Tongue (tissue), 2 donors: ENCODE data around the gene PDE4B. TPM values are rescaled to one million over a fixed set of nuclear protein-coding genes. Genes with fewer than 3 reads are reported as not detected.

Source experiments
- DNase-seq: peaks from one replicate; pipeline ENCODE4 v3.0.0-alpha.2; 2015
- total RNA-seq: library from RNA; depleted of rRNA; stranded (reverse); fragments of >200 nt; gene quantifications from one replicate; pipeline ENCODE4 v1.2.3, GENCODE V29; 2014

Gene PDE4B
- total RNA-seq, 1 donor from 2014 or later = 31.8 TPM

DNA sequence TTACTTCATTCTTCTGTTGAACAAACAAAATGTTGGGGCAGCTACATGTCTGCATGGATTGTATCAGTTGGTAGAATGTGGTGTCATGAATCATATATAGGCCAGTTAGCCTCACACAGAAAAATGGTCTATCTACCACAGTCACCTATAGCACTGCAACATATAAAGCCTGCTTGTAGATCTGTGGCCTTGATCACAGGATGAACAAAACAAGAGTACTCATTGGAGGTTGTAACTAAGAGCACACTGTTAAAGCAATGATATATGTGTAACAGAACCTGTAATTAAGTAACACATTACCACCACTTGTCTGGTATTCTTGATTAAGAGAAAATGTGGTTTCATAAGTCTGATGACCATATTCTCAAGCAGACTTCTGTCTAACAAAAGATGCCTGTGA, 573.9 kb downstream of the PDE4B start:
- no peak for DNase-seq

- DNase-seq = no peak
Measured at GRCh38 chr1:66367369-66367768, 574.7 kb downstream of the PDE4B start.

- no peak for DNase-seq
Measured at GRCh38 chr1:66368261-66368660, 575.6 kb downstream of the PDE4B start.

DNA sequence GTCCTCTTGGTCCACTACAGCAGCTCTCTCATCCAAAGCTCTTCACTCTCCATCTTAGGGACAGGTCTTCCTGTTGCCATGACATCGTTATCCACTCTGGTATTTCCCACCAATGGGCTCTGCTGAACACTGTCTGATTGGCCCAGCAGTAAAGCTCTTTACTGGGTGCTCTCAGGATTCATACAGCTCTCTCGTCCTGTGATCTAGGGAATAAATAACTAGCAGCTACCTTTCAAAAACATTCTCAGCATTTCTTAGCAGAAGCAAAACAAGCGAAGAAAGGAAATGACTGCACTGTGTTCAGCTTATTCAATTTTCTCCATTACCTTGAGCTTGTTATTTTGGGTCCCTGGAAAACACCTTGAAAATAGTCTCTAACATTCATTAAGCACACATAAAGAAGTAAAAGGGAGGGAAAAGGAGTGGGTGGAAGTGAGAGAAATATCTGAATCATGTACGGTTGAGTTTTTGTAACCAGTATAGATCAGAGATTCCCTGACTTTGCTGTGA, 577.8 kb downstream of the PDE4B start:
- no peak for DNase-seq

DNA sequence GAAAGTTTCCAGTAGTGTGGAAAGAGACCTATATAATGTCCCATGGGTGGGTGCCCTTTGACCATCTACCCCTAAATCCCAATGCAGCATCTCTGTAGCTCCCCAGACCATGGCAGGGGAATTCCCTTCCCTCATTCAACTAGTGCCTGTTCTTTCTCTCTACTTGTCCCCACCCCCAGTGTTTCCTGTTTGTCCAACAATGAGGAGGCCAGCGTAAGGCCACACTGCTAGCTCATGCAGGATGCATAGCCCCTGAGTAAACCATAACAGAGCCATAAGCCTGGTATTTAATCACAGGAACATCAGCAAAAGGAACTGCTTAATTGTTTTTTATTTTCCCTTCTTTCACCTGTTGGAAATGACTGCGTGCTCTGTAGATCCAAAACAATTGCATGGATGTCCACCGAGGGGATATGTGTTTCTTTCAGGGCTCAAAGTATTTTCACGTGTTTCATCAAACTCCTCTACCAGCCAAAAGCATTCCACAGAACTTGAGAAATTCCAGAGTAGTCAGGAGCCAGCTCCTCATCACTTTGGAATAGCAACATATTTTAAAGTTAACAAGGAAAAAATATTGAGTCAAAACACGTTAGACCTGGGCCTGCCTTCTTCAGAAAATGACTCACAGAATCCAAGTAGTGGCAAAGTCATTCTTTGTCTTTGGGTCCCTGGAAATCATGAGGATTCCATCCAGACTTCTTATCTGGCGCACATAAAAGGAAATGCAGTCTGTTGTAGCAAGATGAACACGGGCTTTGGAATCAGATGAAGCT, 578.7 kb downstream of the PDE4B start:
- DNase-seq = no peak

DNA sequence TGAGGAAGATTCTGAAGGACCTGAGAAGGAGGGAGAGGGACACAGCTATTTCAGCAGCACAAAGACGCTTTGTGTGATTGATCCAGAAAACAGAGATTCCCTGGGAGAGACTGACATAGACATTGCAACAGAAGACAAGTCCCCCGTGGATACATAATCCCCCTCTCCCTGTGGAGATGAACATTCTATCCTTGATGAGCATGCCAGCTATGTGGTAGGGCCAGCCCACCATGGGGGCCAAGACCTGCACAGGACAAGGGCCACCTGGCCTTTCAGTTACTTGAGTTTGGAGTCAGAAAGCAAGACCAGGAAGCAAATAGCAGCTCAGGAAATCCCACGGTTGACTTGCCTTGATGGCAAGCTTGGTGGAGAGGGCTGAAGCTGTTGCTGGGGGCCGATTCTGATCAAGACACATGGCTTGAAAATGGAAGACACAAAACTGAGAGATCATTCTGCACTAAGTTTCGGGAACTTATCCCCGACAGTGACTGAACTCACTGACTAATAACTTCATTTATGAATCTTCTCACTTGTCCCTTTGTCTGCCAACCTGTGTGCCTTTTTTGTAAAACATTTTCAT, 579.9 kb downstream of the PDE4B start:
- DNase-seq = no peak

- no peak for DNase-seq
Measured at GRCh38 chr1:66373157-66373591, 580.5 kb downstream of the PDE4B start.

DNA sequence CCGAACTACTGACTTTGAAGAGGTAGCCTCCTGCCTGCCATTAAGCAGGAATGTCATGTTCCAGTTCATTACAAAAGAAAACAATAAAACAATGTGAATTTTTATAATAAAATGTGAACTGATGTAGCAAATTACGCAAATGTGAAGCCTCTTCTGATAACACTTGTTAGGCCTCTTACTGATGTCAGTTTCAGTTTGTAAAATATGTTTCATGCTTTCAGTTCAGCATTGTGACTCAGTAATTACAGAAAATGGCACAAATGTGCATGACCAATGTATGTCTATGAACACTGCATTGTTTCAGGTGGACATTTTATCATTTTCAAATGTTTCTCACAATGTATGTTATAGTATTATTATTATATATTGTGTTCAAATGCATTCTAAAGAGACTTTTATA, 581.5 kb downstream of the PDE4B start:
- no peak for DNase-seq

DNA sequence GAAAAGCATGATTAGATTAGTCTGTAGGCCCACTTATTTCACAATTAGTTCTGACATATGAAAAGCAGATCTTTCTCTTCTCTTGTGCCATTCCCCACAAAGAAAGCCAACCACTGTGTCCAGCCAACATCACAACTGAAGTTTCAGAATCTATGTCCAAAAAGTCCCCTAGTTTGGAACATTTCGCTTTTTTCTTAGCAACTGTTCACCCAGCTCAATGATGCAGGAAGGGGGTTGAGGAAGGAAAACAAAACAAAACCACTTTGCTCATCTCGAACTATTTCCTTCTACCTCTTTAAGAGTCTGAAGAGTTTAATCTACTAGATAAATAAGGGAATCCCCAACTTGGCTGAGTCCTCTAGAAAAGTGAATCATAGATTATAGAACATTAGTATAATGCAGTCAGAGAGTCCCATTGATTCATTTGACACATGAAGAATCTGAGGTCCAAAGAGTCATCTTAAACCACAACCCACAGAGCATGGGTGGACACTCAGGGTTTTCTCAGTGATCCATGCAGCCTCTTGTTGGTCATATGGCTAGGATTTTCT, 581.9 kb downstream of the PDE4B start:
- no peak for DNase-seq

DNA sequence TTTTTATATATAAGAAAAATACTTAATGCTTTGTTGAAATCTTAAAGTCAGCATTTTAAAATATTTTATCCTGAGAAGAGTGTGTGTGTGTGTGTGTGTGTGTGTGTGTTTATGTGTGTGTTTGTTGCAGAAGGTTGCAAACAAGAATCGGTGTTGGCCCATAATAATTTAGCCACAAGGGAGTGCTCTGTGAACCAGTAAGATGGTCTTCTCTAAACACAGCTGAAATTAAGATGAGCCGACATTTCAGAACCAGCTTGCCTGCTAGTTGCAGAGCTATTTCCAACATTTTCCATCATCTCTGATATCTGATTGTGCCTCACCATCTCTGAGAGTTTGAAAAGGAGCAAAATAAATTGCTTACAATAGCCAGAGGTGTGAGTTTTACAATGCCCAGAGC, 582.4 kb downstream of the PDE4B start:
- DNase-seq = no peak

DNA sequence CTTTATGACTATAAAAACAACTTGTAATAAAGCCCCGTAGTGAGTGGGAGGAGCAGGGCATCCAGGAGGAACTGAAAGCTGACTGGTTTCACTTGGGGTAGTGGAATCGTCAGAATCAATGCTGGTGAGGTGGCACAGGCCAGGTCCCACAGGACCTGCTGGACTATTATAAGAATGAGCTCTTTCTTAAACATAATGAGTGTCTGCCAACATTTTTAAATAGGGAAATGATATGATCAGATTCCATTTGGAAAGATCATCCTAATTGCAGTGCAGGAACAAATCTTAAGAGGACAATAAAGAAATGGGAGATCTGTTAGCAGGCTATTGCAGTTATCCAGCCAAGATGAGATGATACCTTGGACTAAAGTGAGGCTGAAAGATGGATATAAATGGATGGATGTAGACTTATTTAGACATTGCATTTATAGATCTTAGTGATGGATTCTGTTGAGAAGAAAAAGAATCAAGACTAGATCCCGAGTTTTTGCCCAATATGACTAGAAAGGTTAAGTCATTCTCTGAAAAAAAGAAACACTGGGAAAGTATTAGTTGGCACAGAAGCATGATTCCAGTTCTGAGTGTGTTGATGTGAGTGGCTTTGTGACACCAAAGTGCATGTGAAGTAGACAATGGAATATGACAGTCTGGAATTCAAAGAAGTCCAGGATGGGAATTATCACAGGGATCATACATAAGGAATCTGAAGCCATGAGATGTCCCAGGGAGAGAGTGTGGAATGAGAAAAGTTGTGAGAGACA, 587.9 kb downstream of the PDE4B start:
- DNase-seq = no peak

- no peak for DNase-seq
Measured at GRCh38 chr1:66381621-66382275, 589.1 kb downstream of the PDE4B start.

DNA sequence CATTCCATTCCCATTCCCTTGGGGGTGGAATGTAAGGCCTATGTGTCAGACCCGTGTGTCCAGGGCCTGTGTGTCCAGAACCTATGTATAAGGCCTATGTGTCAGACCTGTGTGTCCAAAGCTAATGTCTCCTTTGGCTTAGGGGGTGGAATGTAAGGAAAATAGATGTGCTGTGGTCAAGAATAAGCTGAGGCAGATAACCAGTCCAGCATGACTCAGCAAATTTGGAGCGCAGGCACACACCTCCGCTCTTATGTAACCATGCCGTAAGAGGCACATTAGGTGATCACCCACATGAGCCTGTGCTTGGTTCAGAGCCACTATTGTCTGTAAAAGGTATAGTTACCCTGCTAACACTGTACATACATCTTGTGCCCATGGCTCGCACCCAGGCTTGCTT, 590.5 kb downstream of the PDE4B start:
- DNase-seq = no peak

GRCh38 chr1:66383611-66384010, 590.9 kb downstream of the PDE4B start:
- no peak for DNase-seq

DNA sequence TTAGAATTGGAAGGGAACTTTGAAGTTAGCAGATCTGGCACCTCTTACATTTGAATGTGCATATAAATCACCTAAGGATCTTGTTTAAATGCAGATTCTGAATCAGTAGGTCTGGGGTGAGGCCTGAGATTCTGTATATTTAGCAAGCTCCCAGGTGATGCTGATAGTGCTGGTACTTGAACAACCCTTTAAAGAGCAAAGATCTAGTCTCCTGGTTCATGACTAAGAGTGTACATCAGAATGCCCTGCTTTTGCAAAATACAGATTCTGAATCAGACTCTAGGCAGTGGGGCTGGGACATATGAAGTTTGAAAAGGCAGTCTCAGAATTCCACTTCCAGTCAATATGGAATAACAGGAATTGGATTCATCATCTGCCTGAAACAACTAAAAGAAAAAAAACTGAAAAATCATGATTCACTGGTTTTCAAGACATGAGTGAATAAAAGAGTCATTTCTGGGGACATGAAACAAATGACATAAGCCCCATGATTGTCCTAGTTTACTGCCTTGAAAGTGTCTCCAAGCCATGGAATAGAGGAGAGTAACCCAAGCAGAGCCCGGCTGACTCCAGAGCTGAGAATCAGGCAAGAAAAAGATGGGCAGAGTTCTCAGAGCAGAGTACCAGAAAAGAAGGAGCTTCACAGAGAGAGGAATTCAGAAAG, 591.7 kb downstream of the PDE4B start:
- DNase-seq = no peak

- DNase-seq = no peak
Measured at GRCh38 chr1:66386712-66387111, 594.0 kb downstream of the PDE4B start.

DNA sequence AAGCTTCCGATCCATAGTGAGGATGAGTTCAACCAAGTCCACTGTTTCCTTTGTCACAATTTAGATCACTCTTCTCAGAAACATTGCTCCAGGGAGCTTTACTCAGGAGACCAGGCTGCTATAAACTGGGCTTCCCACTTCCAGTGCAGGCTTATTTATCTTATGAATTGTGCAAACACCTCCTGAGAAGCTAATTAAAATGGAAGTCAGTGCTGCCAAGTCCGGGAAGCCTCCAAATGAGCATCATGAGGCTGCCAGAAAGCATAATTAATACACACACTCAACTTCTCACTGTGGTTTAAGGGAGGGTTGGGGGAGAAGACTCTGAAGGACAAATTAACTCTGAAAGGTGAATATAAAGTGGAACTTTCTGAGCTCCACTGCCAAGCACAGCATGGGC, 596.2 kb downstream of the PDE4B start:
- DNase-seq = no peak

- no peak for DNase-seq
Measured at GRCh38 chr1:66393586-66394287, 601.0 kb downstream of the PDE4B start.

- DNase-seq = no peak
Measured at GRCh38 chr1:66394603-66395002, 601.9 kb downstream of the PDE4B start.

GRCh38 chr1:66395202-66396061, 602.7 kb downstream of the PDE4B start:
- no peak for DNase-seq
